Neuron (in vitro differentiated cells): ENCODE data around the gene DDR2.

Source experiments
- H2AFZ ChIP-seq: one replicate; pipeline ENCODE4 v1.6.1; 2013; ENCODE audit warnings: low read depth, mild to moderate bottlenecking, inconsistent platforms, low read length, moderate library complexity
- H3K27me3 ChIP-seq: one replicate; pipeline ENCODE4 v1.6.1; 2013; ENCODE audit warnings: low read length; ENCODE audit not compliant: insufficient read depth
- H3K36me3 ChIP-seq: one replicate; pipeline ENCODE4 v1.6.1; 2013; ENCODE audit warnings: low read length; ENCODE audit not compliant: insufficient read depth
- H3K4me1 ChIP-seq: one replicate; pipeline ENCODE4 v1.6.1; 2013; ENCODE audit warnings: low read length; ENCODE audit not compliant: insufficient read depth
- H3K4me3 ChIP-seq: 2 replicates; pipeline ENCODE4 v1.5.1; 2013; ENCODE audit warnings: mild to moderate bottlenecking, low read length, moderate library complexity
- H3K9me3 ChIP-seq: one replicate; pipeline ENCODE4 v1.6.1; 2013; ENCODE audit warnings: low read length

The DDR2 gene

GRCh38 chr1:162635418-162635817 lies 3.2 kb downstream of the DDR2 start:
- Histone ChIP-seq H3K4me1 (no peaks in the 10 kb centered on the region), H3K27me3 (no peaks in the 10 kb centered on the region), H2AFZ (no peak overlapping the region), H3K36me3 (no peaks in the 10 kb centered on the region), H3K9me3 (no peaks in the 10 kb centered on the region), H3K4me3 (no peak overlapping the region)

- H3K4me1 ChIP-seq = no peaks in the 10 kb centered on the region
- no peaks in the 10 kb centered on the region for H3K27me3 ChIP-seq
- H3K36me3 ChIP-seq = no peaks in the 10 kb centered on the region
- H3K9me3 ChIP-seq = no peaks in the 10 kb centered on the region
- H3K4me3 ChIP-seq = no peak overlapping the region
- no peak overlapping the region for H2AFZ ChIP-seq
Measured at GRCh38 chr1:162639718-162640117, 7.5 kb downstream of the DDR2 start.

DNA sequence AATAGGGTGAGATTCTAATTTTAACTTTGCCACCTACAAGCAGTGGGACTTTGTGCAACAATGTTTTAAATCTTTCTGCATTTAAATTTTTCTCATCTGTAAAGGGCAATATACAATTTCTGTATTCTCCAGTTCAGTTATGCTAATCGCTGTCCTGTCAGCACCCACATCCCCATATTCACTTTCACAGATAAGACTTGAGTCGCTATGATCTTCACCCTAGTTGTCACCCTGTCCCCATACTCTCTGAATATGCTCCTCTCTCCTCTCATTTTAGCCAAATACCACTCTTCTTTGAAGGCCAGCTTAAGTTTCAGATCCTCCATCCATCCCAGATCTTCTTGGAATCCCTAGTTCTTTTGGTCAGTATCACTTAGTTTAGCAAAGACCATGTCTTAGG lies 8.8 kb downstream of the DDR2 start:
- Histone ChIP-seq H3K27me3 (no peaks in the 10 kb centered on the region), H3K4me3 (no peak overlapping the region), H3K4me1 (no peaks in the 10 kb centered on the region), H3K36me3 (no peaks in the 10 kb centered on the region), H2AFZ (no peak overlapping the region), H3K9me3 (no peaks in the 10 kb centered on the region)

- Histone ChIP-seq H3K4me1 (peaks cover 2% of the 10 kb centered on the region), H3K4me3 (no peak overlapping the region), H2AFZ (no peak overlapping the region), H3K36me3 (no peaks in the 10 kb centered on the region), H3K27me3 (no peaks in the 10 kb centered on the region), H3K9me3 (no peaks in the 10 kb centered on the region)
Measured at GRCh38 chr1:162644986-162645314, 12.7 kb downstream of the DDR2 start.

DNA sequence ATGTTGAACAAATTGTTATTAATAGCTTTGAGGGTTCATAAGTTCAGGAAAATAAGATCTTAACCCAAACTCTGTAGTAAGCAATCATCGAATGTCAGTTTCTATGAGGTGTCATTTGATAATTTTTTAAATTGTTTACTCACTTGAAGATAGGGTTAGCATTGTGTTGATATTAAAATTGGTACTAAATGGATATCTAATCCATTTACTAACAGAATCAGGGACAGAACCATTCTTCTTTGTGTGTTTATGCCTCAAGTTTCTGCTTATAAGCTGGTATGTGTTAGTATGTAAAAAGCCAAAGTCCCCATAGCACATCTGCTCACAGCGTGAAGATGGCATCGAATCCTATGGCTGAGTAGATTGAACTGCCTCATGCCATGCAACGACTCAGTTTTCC lies 13.4 kb downstream of the DDR2 start:
- Histone ChIP-seq H3K4me1 (peaks cover 2% of the 10 kb centered on the region), H3K9me3 (no peaks in the 10 kb centered on the region), H3K27me3 (no peaks in the 10 kb centered on the region), H3K4me3 (no peak overlapping the region), H3K36me3 (no peaks in the 10 kb centered on the region), H2AFZ (no peak overlapping the region)

GRCh38 chr1:162649583-162649982 lies 17.3 kb downstream of the DDR2 start:
- H3K4me3 ChIP-seq = no peak overlapping the region
- H3K36me3 ChIP-seq = no peaks in the 10 kb centered on the region
- H3K4me1 ChIP-seq = peaks cover 2% of the 10 kb centered on the region
- H3K27me3 ChIP-seq = no peaks in the 10 kb centered on the region
- H2AFZ ChIP-seq = no peak overlapping the region
- no peaks in the 10 kb centered on the region for H3K9me3 ChIP-seq

GRCh38 chr1:162654915-162655620 lies 22.8 kb downstream of the DDR2 start:
- Histone ChIP-seq H3K4me1 (no peaks in the 10 kb centered on the region), H2AFZ (no peak overlapping the region), H3K9me3 (no peaks in the 10 kb centered on the region), H3K4me3 (no peak overlapping the region), H3K36me3 (no peaks in the 10 kb centered on the region), H3K27me3 (no peaks in the 10 kb centered on the region)

DNA sequence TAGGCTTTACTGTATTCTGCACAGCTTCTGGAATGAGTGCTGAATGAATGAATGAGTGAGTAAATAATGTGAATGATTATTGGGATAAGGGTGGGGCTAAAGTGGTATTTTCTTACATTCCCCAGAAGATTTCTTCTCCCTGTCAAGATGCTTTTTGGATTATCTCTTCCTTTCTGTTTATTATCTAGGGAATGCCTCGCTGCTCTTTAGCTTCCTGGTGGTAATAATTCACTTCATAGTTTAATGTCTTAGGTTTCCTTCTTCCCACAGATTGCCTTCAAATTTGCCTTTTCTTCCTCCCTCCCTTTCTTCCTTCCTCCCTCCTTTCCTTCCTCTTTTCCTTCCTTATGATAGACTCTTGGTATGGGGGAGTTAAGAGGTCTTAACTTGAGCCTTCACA lies 24.0 kb downstream of the DDR2 start:
- Histone ChIP-seq H3K4me3 (no peak overlapping the region), H3K4me1 (peaks cover 5% of the 10 kb centered on the region), H3K36me3 (no peaks in the 10 kb centered on the region), H3K27me3 (no peaks in the 10 kb centered on the region), H2AFZ (no peak overlapping the region), H3K9me3 (no peaks in the 10 kb centered on the region)

GRCh38 chr1:162660574-162660973 lies 28.3 kb downstream of the DDR2 start:
- H3K4me1 ChIP-seq = peaks cover 11% of the 10 kb centered on the region
- no peak overlapping the region for H2AFZ ChIP-seq
- no peaks in the 10 kb centered on the region for H3K36me3 ChIP-seq
- H3K4me3 ChIP-seq = no peak overlapping the region
- no peaks in the 10 kb centered on the region for H3K9me3 ChIP-seq
- H3K27me3 ChIP-seq = no peaks in the 10 kb centered on the region

DNA sequence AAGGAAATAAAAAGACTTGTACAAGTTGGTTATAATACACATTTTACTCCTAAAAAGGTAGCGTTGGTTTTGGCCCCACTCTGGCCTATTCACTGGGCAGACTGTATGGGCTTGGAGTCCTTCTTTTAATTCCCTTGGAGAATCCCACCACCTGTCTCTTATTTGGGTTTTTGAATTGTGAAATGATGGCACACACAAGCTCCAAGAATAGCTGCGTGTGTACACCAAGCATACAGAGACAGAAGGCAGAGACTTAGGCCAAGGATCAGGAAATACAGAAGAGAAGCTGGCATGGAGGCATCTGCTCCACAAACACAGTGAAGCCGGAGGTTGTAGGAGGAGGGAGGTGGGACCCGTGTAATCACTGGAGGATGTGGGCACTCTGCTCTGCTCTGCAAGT lies 29.1 kb downstream of the DDR2 start:
- Histone ChIP-seq H3K36me3 (no peaks in the 10 kb centered on the region), H3K4me3 (no peak overlapping the region), H3K4me1 (peaks cover 11% of the 10 kb centered on the region), H3K9me3 (no peaks in the 10 kb centered on the region), H3K27me3 (no peaks in the 10 kb centered on the region), H2AFZ (no peak overlapping the region)

- H3K4me3 ChIP-seq = no peak overlapping the region
- H3K36me3 ChIP-seq = no peaks in the 10 kb centered on the region
- H3K27me3 ChIP-seq = no peaks in the 10 kb centered on the region
- H3K9me3 ChIP-seq = no peaks in the 10 kb centered on the region
- H2AFZ ChIP-seq = no peak overlapping the region
- peaks cover 11% of the 10 kb centered on the region for H3K4me1 ChIP-seq
Measured at GRCh38 chr1:162662013-162662412, 29.7 kb downstream of the DDR2 start.

DNA sequence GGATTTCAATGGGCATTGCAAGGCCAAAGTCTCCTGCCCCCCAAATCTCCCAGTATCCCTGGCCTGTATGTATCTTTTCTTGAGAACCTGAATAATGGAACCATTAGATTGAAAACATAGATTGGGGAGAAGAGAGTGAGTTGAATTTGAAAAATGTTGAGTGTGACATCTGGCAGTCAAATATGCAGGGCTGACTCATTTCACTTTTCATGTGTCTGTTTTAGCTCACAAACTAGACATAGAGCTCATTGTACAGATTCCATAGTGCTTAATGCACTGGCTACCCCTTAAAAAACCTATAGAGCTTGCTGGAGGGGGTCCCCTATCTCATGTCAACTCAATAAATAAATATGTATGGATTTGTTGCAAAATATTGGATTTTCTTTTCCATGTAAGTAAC lies 30.8 kb downstream of the DDR2 start:
- Histone ChIP-seq H2AFZ (no peak overlapping the region), H3K4me1 (peaks cover 11% of the 10 kb centered on the region), H3K4me3 (no peak overlapping the region), H3K9me3 (no peaks in the 10 kb centered on the region), H3K36me3 (no peaks in the 10 kb centered on the region), H3K27me3 (no peaks in the 10 kb centered on the region)

GRCh38 chr1:162663589-162664106 lies 31.4 kb downstream of the DDR2 start:
- Histone ChIP-seq H3K4me3 (no peak overlapping the region), H3K36me3 (no peaks in the 10 kb centered on the region), H3K27me3 (no peaks in the 10 kb centered on the region), H3K9me3 (no peaks in the 10 kb centered on the region), H2AFZ (no peak overlapping the region), H3K4me1 (peaks cover 11% of the 10 kb centered on the region)

- Histone ChIP-seq H2AFZ (no peak overlapping the region), H3K4me1 (peaks cover 7% of the 10 kb centered on the region)
Measured at GRCh38 chr1:162666006-162666645, 33.9 kb downstream of the DDR2 start.

More at GRCh38 chr1:162666006-162666645, 33.9 kb downstream of the DDR2 start:
- H3K4me3 ChIP-seq = no peak overlapping the region
- H3K36me3 ChIP-seq = no peaks in the 10 kb centered on the region
- H3K9me3 ChIP-seq = no peaks in the 10 kb centered on the region
- H3K27me3 ChIP-seq = no peaks in the 10 kb centered on the region
